ENCODE data around the gene TEX29.

The TEX29 gene

DNA sequence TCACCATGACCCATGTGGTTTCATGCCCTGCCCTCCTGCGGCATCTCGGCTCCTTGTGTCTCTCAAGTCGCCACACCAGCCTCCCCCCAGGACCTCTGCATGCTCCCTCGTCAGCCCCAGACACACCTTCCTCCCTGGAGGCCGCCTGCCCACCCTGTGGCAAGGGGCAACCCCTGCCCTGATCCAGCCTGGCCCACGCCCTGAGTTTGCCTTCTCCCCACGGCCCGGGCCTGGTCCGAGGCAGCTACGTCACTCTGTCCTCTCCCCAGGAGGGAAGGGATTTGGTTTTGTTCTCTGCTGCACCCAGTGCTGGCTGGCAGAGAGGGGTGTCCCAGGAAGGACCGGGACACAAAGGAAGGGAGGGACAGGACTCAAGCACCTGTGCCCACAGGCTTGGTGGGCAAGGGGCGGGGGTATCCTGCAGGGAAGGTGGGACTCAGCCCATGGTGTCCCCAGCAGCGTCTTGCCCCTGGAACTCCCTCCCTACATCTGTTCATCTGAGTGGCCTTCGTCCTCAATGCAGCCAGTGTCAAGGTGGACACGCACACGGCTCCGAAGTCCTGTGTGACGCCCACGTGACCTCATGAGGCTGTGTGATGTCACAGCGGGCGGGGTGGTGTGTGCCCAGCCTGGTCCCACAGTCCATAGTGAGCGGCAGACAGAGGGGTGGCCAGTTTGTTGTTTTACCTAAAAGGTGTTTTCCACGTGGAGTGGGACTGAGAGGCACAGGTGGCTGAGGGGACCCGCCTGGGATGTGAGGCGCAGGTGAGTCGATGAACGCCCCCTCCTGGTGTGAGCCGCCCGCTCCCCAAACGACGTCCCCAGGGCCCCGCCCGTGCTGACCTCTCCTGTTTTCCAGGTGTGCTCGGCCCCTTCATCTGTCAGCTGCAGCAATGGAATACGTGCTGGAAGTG lies at the start of gene TEX29:
TSS of gene TEX29 (plus strand) at position 645 of the 914 bp plus-strand sequence. CDS start at position 894, 249 bp downstream.
- DNase-seq = no peak

GRCh38 chr13:111270765-111271698 lies 49.4 kb upstream of the TEX29 start:
- no peak for DNase-seq

- no peak for DNase-seq
Measured at GRCh38 chr13:111272117-111272516, 48.3 kb upstream of the TEX29 start.

DNA sequence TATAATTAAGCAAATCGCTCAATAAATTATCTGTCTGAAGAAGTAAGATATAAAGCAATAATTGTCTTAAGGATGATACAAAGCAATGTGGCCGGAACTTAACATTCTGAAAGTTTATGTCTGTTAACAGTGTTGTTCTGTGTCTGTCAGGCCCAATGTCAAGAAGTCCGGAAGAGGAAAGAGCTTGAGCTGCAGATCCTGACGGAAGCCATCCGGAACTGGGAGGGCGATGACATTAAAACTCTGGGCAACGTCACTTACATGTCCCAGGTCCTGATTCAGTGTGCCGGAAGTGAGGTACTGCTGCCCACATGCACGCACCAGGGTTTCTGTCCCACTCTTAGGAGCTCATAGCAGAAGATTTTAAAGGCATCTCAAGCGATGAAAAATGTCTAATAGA lies 45.1 kb upstream of the TEX29 start:
- DNase-seq = no peak

- DNase-seq = no peak
Measured at GRCh38 chr13:111275995-111276618, 44.3 kb upstream of the TEX29 start.

DNA sequence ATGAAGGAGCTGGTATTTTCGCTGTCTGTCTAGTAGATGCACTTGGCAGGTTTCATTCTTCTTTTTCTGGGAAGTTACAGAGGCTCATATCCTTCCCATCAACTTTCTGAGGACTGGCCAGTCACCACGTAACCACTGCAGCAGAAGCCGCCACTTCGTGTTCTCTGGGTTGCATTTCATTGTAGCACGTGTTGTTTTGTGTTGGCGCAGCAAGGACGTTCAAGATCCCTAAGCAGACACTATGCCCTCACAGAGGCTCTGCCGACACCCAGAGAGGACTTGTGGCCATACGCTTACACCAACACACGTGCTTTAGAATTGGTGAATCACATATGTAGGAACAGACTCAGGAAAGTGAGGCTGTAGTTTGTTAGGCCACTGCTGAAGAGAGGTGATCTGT lies 42.2 kb upstream of the TEX29 start:
- no peak for DNase-seq

DNA sequence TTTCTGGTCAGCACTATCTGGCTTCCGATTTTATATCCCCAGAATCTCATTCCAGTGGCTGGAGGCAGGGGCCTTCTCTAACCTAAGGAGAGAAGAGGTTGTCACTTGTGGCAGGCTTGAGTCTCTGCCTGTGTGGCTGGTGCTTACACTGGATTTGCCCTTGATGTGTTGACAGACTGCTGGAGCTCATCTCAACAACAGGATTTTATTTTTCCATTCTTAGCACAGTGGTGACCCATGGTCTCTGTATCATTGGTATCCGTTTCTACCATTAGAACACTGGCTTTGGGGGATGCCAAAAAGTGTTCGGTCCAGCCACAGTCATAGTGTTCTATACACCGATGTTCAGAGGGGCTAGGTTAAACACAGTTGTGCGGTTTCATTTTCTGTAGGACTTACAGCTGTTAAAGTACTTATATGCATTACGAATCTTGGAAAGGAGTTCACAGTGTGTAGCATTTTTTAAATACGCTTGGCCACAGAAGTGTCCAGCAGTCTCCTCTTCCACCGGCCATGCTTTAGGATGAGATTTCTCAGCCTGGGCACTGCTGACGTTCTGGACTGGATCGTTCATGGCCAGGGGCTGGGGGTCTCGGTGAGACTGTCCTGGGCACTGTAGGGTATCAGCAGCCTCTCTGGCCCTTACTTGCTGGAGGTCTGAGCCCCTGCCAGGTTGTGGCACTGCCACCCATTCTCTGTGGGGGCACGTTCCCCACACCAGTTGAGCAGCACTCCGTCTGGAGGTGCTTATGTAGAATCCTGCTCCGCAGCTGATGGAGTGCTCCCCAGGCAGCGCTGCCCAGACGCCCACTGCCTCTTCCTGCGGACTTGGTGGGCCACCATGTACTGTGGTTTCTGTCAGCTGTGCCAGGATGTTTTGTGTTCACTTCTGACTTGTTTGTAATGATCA lies 41.4 kb upstream of the TEX29 start:
- no peak for DNase-seq

GRCh38 chr13:111280226-111280625 lies 40.2 kb upstream of the TEX29 start:
- no peak for DNase-seq

GRCh38 chr13:111280681-111281585 lies 39.5 kb upstream of the TEX29 start:
- no peak for DNase-seq

- DNase-seq = no peak
Measured at GRCh38 chr13:111281751-111282311, 38.6 kb upstream of the TEX29 start.

DNA sequence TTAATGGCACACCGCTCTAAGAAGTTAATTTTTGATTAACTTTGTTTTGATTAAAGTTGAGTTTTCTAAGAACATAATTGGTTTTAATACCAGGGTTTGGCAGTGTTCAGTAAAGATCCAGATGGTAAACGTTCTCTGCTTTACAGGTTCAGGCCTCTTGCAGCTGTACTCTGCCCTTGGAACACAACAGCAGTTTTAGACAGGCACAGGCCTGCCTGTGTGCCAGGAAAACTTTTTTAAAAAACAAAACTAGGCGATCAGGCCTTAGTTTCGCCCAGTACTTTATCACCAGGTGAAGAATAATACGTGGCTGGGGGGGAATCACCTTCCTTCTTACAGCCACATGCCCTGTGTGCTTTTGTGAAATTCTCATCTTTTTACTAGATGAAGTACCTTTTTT lies 38.0 kb upstream of the TEX29 start:
- DNase-seq = no peak

DNA sequence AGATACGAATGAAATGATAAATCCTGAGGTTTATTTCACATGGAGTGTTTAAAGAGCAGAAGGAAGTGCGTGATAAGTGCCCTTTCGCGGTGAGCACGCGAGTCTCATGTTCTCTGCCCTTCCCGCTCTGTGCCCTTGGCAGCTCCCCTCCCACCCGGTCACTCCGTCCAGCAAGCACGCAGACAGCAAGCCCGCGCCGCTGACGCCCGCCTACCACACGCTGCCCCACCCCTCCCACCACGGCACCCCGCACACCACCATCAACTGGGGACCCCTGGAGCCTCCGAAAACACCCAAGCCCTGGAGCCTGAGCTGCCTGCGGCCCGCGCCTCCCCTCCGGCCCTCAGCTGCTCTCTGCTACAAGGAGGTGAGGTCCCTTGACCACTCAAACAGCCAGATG lies 37.4 kb upstream of the TEX29 start:
- DNase-seq = no peak

DNA sequence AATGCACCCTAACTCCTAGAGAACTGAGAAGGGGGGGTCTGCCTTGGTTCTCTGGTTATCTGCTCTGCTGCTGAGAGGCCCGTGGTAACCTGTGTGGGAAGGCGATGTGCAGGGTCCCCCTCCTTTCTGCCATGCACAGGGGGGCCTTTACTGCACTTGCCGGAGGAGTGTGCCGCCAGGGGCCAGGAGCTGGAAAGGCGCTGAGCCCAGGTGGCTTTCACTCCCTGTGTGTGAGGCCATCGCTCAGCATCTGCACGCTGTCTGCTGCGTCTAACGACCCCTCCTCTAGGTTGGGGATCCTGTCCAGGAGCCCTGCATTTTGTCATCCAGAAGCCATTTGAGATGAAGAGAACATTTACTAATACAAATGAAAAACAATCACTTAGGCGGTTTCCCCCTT lies 37.0 kb upstream of the TEX29 start:
- DNase-seq = no peak

GRCh38 chr13:111283991-111284390 lies 36.5 kb upstream of the TEX29 start:
- DNase-seq = no peak

- no peak for DNase-seq
Measured at GRCh38 chr13:111284565-111284964, 35.9 kb upstream of the TEX29 start.

DNA sequence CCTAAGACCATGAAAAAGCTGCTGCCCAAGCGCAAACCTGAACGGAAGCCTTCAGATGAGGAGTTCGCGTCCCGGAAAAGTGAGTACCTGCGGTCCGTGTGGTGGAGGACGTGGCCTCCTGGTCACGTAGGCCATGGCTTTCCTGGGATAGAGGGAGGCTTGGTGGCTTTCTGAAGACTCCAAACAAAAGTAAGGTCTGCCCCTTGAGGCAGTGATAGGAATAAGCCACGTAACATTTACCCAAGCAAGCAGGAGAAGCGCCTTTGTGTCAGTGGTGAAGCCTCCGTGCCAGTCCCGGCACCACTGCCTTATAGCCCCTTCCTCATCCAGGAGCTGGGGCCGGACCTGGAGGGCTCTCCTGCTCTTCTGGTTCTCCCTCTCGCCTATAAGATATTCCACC lies 34.3 kb upstream of the TEX29 start:
- DNase-seq = no peak

GRCh38 chr13:111286749-111287148 lies 33.7 kb upstream of the TEX29 start:
- DNase-seq = no peak

GRCh38 chr13:111287201-111287600 lies 33.2 kb upstream of the TEX29 start:
- no peak for DNase-seq

GRCh38 chr13:111288276-111288675 lies 32.2 kb upstream of the TEX29 start:
- DNase-seq = no peak

- no peak for DNase-seq
Measured at GRCh38 chr13:111289251-111289650, 31.2 kb upstream of the TEX29 start.

DNA sequence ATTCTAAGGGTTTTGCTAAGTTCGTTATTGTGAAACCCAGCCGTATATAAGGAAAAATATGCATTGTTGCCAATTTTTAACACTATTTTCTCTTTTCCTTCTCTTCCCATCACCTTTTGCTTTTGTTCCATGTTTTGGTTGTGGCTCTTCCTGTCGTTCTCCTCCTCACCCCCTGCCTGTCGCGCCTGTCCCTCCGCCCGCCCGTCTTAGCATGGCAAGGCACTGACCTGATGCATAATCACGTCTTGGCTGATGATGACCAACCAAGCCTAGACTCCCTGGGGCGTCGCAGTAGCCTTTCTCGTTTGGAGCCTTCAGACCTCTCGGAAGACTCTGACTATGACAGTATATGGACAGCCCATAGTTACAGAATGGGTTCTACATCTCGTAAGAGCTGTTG lies 28.5 kb upstream of the TEX29 start:
- no peak for DNase-seq

Data from CD4-positive, alpha-beta T cell treated with Interleukin-15 for 1 hour (primary cell).